ENCODE measurements around the gene SAMD9.

- TF ChIP-seq CTCF (IDR thresholded peaks at IDR 0.05; ENCODE audit: low read depth, low read length) (no peak), POLR2A (IDR thresholded peaks at IDR 0.05; ENCODE audit: extremely low read depth, insufficient read length) (no peak)
Observed at GRCh38 chr7:93148144-93148543, 30.4 kb upstream of the SAMD9 start, which contains the start of gene SAMD9L.

All from NB4 (cell line).